K562 (cell line): ENCODE data around the gene HCFC1R1. TPM values are rescaled to one million over a fixed set of nuclear protein-coding genes. Genes with fewer than 3 reads are reported as not detected.

Experiments
- ETS1 ChIP-seq: conservative IDR thresholded peaks from 2 replicates; pipeline ENCODE4 v1.6.1; 2011; ENCODE audit warnings: low read depth, mild to moderate bottlenecking, low read length; ENCODE audit not compliant: control insufficient read depth
- FOXP1 ChIP-seq: sonication (generic); formaldehyde crosslinking; IDR thresholded peaks from 2 replicates; pipeline ENCODE4 v1.8.0; 2022; ENCODE audit warnings: mild to moderate bottlenecking, missing genetic modification reagents
- GABPA ChIP-seq: fragments of 200-800 bp; sonication (Bioruptor generic); conservative IDR thresholded peaks from 2 replicates; pipeline ENCODE4 v1.6.1; 2016; ENCODE audit warnings: low read depth, missing genetic modification characterization, missing compliant biosample characterization
- HINFP ChIP-seq: fragments of 450-650 bp; conservative IDR thresholded peaks from 2 replicates; pipeline ENCODE4 v1.6.1; 2016; ENCODE audit warnings: missing genetic modification characterization, low read depth, mild to moderate bottlenecking, control low read depth, missing compliant biosample characterization
- KLF13 ChIP-seq: fragments of 450-650 bp; IDR thresholded peaks from 2 replicates; pipeline ENCODE4 v1.6.1; 2016; ENCODE audit warnings: missing genetic modification characterization, low read depth, mild to moderate bottlenecking, missing compliant biosample characterization, moderate library complexity, borderline replicate concordance
- KLF6 ChIP-seq: fragments of 250-450 bp; sonication (Bioruptor Pico); IDR thresholded peaks from 2 replicates; pipeline ENCODE4 v1.4.0; 2020; ENCODE audit warnings: mild to moderate bottlenecking, moderate library complexity, borderline replicate concordance
- MCM2 ChIP-seq: fragments of 450-650 bp; IDR thresholded peaks from 2 replicates; pipeline ENCODE4 v1.6.1; 2017; ENCODE audit warnings: low read depth, mild to moderate bottlenecking
- POU5F1 ChIP-seq: fragments of 150-350 bp; IDR thresholded peaks from 2 replicates; pipeline ENCODE4 v1.6.1; 2014; ENCODE audit warnings: borderline replicate concordance, low read length, low read depth, mild to moderate bottlenecking; ENCODE audit not compliant: partially characterized antibody
- SIN3A ChIP-seq, 2 experiments: fragments of 150-350 bp in 1 of 2; IDR thresholded peaks; 2 replicates each; pipeline ENCODE4 v1.6.1; 2011 to 2016; ENCODE audit warnings: borderline replicate concordance in 2 of 2, low read depth in 2 of 2, low read length in 2 of 2, mild to moderate bottlenecking in 2 of 2, moderate library complexity in 2 of 2; ENCODE audit not compliant: control insufficient read depth in 1 of 2
- TAF1 ChIP-seq: IDR thresholded peaks from 2 replicates; pipeline ENCODE4 v1.6.1; 2011; ENCODE audit warnings: mild to moderate bottlenecking, low read length, moderate library complexity; ENCODE audit not compliant: insufficient read depth, control insufficient read depth, severe bottlenecking; ENCODE audit errors: extremely low read depth
- TRIM24 ChIP-seq, 2 experiments: fragments of 450-650 bp; IDR thresholded peaks; 2 replicates each; pipeline ENCODE4 v1.6.1; 2016
- UBTF ChIP-seq, 2 experiments: IDR thresholded peaks; 2 replicates each; pipeline ENCODE4 v1.6.1; 2012; ENCODE audit warnings: improper control_type of control experiment in 2 of 2, low read depth in 2 of 2, low read length in 2 of 2, borderline replicate concordance in 1 of 2
- ZFP30 ChIP-seq: fragments of 250-450 bp; sonication (Bioruptor Pico); IDR thresholded peaks from 2 replicates; pipeline ENCODE4 v1.8.0; 2022; ENCODE audit warnings: moderate library complexity, mild to moderate bottlenecking, inconsistent platforms, borderline replicate concordance
- ZFP91 ChIP-seq: sonication (generic); formaldehyde crosslinking; IDR thresholded peaks from 2 replicates; pipeline ENCODE4 v1.8.0; 2022; ENCODE audit warnings: mild to moderate bottlenecking, missing genetic modification reagents
- ZNF12 ChIP-seq: sonication (generic); formaldehyde crosslinking; IDR thresholded peaks from 2 replicates; pipeline ENCODE4 v1.4.0; 2020; ENCODE audit warnings: mild to moderate bottlenecking, missing genetic modification reagents
- ZNF124 ChIP-seq: sonication (generic); formaldehyde crosslinking; IDR thresholded peaks from 2 replicates; pipeline ENCODE4 v1.8.1; 2022; ENCODE audit warnings: missing genetic modification reagents
- ZNF408 ChIP-seq: fragments of 250-450 bp; sonication (Bioruptor Pico); IDR thresholded peaks from 2 replicates; pipeline ENCODE4 v1.4.0; 2020; ENCODE audit warnings: low read depth, mild to moderate bottlenecking, moderate library complexity
- ZNF589 ChIP-seq: fragments of 200-800 bp; sonication (Bioruptor generic); IDR thresholded peaks from 2 replicates; pipeline ENCODE4 v1.6.1; 2016; ENCODE audit warnings: low read depth, missing genetic modification characterization, missing compliant biosample characterization
- ZNF77 ChIP-seq: fragments of 250-450 bp; sonication (Bioruptor Pico); IDR thresholded peaks from 2 replicates; pipeline ENCODE4 v1.5.0; 2020
- polyA plus RNA-seq, 8 experiments: library from polyadenylated mRNA; depleted of rRNA in 4 of 8; stranded (reverse) in 5 of 8; unstranded in 3 of 8; fragments of >200 nt; fragmentation: Nextera tagmentation in 2 of 8; fragmentation: Illumina TruSeq in 1 of 8; extraction: Ambion mirVana in 2 of 8; extraction: Trizol in 1 of 8; gene quantifications; 2 replicates each; pipeline versions ENCODE4 v1.2.1 to v1.2.3, GENCODE V29; 2011 to 2014; ENCODE audit warnings: inconsistent platforms in 1 of 8, missing spikeins in 1 of 8
- total RNA-seq, 7 experiments: library from RNA; depleted of rRNA in 6 of 7; stranded (reverse); fragments of >200 nt in 6 of 7; fragmentation: Illumina TruSeq in 2 of 7; extraction: Trizol in 2 of 7; gene quantifications; 2 replicates each; pipeline versions ENCODE4 v1.2.1 to v1.2.3, GENCODE V29; 2011 to 2021; ENCODE audit warnings: low replicate concordance in 1 of 7

HCFC1R1 gene
- total and polyA plus RNA-seq, 9 of the 15 experiments (the other 6 are each of a cell fraction or from before 2014, with no cell fraction given), result 2.2 to 29.0 (median 11.2) TPM

- no peak for TF ChIP-seq UBTF (IDR thresholded peaks at IDR 0.05; ENCODE audit: borderline replicate concordance in 1 of 2, low read depth in 2 of 2, low read length in 2 of 2)
- TF ChIP-seq ETS1, result no peak; the same call in 1 of the 2 replicates
- peak; percentile 91 for TF ChIP-seq FOXP1
- no peak for TF ChIP-seq ZNF124
- no peak for TF ChIP-seq KLF13
- no peak for TF ChIP-seq ZFP91 (CRISPR knock-in tag)
- no peak; a peak in 1 of 4 replicates for TF ChIP-seq SIN3A (IDR thresholded peaks at IDR 0.05; ENCODE audit: borderline replicate concordance in 2 of 2, control insufficient read depth in 1 of 2, low read depth in 2 of 2, low read length in 2 of 2)
- no peak for TF ChIP-seq ZFP30 (CRISPR knock-in tag)
- no peak for TF ChIP-seq GABPA (tag)
- peak; percentile 87 for TF ChIP-seq TAF1
- TF ChIP-seq MCM2, result no peak
- peak; percentile 27 for TF ChIP-seq ZNF12 (CRISPR knock-in tag)
- TF ChIP-seq ZNF77, result no peak
- TF ChIP-seq ZNF589 (CRISPR knock-in tag), result no peak
- no peak for TF ChIP-seq HINFP
- no peak for TF ChIP-seq TRIM24 (IDR thresholded peaks at IDR 0.05)
- TF ChIP-seq KLF6 (CRISPR knock-in tag), result no peak
- TF ChIP-seq POU5F1, result no peak
- TF ChIP-seq ZNF408 (CRISPR knock-in tag), result no peak
Measured at GRCh38 chr16:2980227-2981176, 43.2 kb downstream of the HCFC1R1 start, which contains the start of gene PKMYT1 (continued).
